H1 (cell line): ENCODE measurements around the gene ZNF219. TPM values are rescaled to one million over a fixed set of nuclear protein-coding genes. Genes with fewer than 3 reads are reported as not detected.

ENCODE experiments used
- CTCF ChIA-PET: fragments of 300-600 bp; sonication (Branson Sonifier 250); formaldehyde crosslinking; loops from one replicate; lab custom pipeline; 2021; ENCODE audit not compliant: partially characterized antibody; lab: Charles Lee
- POLR2A ChIA-PET: fragments of 300-600 bp; sonication (Branson Sonifier 250); formaldehyde crosslinking; loops from one replicate; lab custom pipeline; 2021; ENCODE audit warnings: inconsistent platforms; ENCODE audit not compliant: partially characterized antibody; lab: Charles Lee
- DNase-seq, 2 experiments: peaks; one replicate each; pipeline versions ENCODE4 v3.0.0 to v3.0.0-alpha.2; 2010 to 2022; ENCODE audit warnings: low spot score in 2 of 2, low read depth in 1 of 2, mixed read lengths in 1 of 2
- FAIRE-seq: peaks from 2 replicates; lab custom pipeline; 2011; peaks lifted over from hg19 to GRCh38; lab: Jason Lieb, UNC
- H2AFZ ChIP-seq: 2 replicates; pipeline ENCODE4 v1.8.1; 2012; ENCODE audit warnings: low read length, inconsistent platforms
- H2AK5ac ChIP-seq: 2 replicates; pipeline ENCODE4 v1.6.1; 2013; ENCODE audit warnings: low read depth, low read length
- H2BK120ac ChIP-seq: replicated peaks from 2 replicates; pipeline ENCODE3; 2013; ENCODE audit warnings: low read depth, low read length, inconsistent platforms
- H2BK12ac ChIP-seq: 2 replicates; pipeline ENCODE4 v1.6.1; 2013; ENCODE audit warnings: low read depth, low read length
- H2BK15ac ChIP-seq: 2 replicates; pipeline ENCODE4 v1.6.1; 2013; ENCODE audit warnings: low read length
- H2BK20ac ChIP-seq: 2 replicates; pipeline ENCODE4 v1.6.1; 2013; ENCODE audit warnings: low read length
- H2BK5ac ChIP-seq: 2 replicates; pipeline ENCODE4 v1.6.1; 2013; ENCODE audit warnings: low read depth, low read length
- H3K14ac ChIP-seq: 2 replicates; pipeline ENCODE4 v1.6.1; 2013; ENCODE audit warnings: inconsistent platforms; ENCODE audit not compliant: insufficient read length
- H3K18ac ChIP-seq: 2 replicates; pipeline ENCODE4 v1.6.1; 2013; ENCODE audit warnings: low read length; ENCODE audit errors: extremely low read depth
- H3K23ac ChIP-seq: 2 replicates; pipeline ENCODE4 v1.6.1; 2013; ENCODE audit warnings: inconsistent platforms; ENCODE audit not compliant: insufficient read length
- H3K23me2 ChIP-seq: 2 replicates; pipeline ENCODE4 v1.6.1; 2013; ENCODE audit warnings: low read depth, low read length
- H3K27ac ChIP-seq: 2 replicates; pipeline ENCODE4 v1.6.1; 2011; ENCODE audit warnings: low read depth, low read length, inconsistent platforms
- H3K27me3 ChIP-seq, 4 experiments: replicated peaks in 1 of 4; 1 replicate in 1 of 4; 2 replicates in 3 of 4; pipeline versions ENCODE4 v1.6.1 to v1.8.1; 2011 to 2013; ENCODE audit warnings: low read length in 3 of 4, mild to moderate bottlenecking in 3 of 4, inconsistent platforms in 2 of 4, mixed read lengths in 2 of 4, moderate library complexity in 1 of 4; ENCODE audit not compliant: control insufficient read depth in 3 of 4, insufficient read depth in 3 of 4; ENCODE audit errors: extremely low read depth in 1 of 4
- H3K36me3 ChIP-seq, 4 experiments: 2 replicates each; pipeline versions ENCODE4 v1.6.1 to v1.8.1; 2011 to 2013; ENCODE audit warnings: mild to moderate bottlenecking in 4 of 4, low read length in 3 of 4, moderate library complexity in 2 of 4, control low read depth in 1 of 4, inconsistent platforms in 1 of 4; ENCODE audit not compliant: insufficient read depth in 4 of 4, control insufficient read depth in 2 of 4
- H3K4ac ChIP-seq: replicated peaks from 2 replicates; pipeline ENCODE3; 2013; ENCODE audit warnings: low read length, low read depth, mixed read lengths, inconsistent platforms; ENCODE audit not compliant: insufficient read length
- H3K4me1 ChIP-seq, 4 experiments: replicated peaks in 1 of 4; 1 replicate in 1 of 4; 2 replicates in 3 of 4; pipeline versions ENCODE4 v1.6.1 to v1.8.1; 2011 to 2013; ENCODE audit warnings: low read length in 3 of 4, inconsistent platforms in 2 of 4, mixed read lengths in 1 of 4; ENCODE audit not compliant: insufficient read depth in 4 of 4, control insufficient read depth in 3 of 4
- H3K4me2 ChIP-seq, 2 experiments: 2 replicates each; pipeline versions ENCODE4 v1.6.1 to v1.8.1; 2011 to 2013; ENCODE audit warnings: low read depth in 2 of 2, low read length in 2 of 2, control low read depth in 1 of 2, inconsistent platforms in 1 of 2, mild to moderate bottlenecking in 1 of 2; ENCODE audit not compliant: insufficient read depth in 1 of 2
- H3K4me3 ChIP-seq, 4 experiments: fragments of 200-600, 300-600 bp in 1 of 4; sonication (generic), shearing (Covaris generic), sonication (Bioruptor Twin) in 1 of 4; 2 replicates each; pipeline versions ENCODE4 v1.5.1 to v1.8.1; 2011 to 2016; ENCODE audit warnings: low read length in 4 of 4, low read depth in 3 of 4, control low read depth in 2 of 4, inconsistent platforms in 2 of 4, mild to moderate bottlenecking in 2 of 4, mixed read lengths in 1 of 4, moderate library complexity in 1 of 4; ENCODE audit not compliant: insufficient read depth in 2 of 4; ENCODE audit errors: extremely low read depth in 1 of 4
- H3K56ac ChIP-seq: replicated peaks from 2 replicates; pipeline ENCODE3; 2013; ENCODE audit warnings: low read depth, mild to moderate bottlenecking, mixed read lengths, low read length, inconsistent platforms; ENCODE audit not compliant: insufficient read length
- H3K79me1 ChIP-seq: 2 replicates; pipeline ENCODE4 v1.6.1; 2013; ENCODE audit warnings: low read depth, low read length, control low read depth
- H3K79me2 ChIP-seq, 2 experiments: 2 replicates each; pipeline versions ENCODE4 v1.6.1 to v1.8.1; 2012 to 2013; ENCODE audit warnings: low read length in 2 of 2, mild to moderate bottlenecking in 2 of 2, inconsistent platforms in 1 of 2; ENCODE audit not compliant: insufficient read depth in 2 of 2, control insufficient read depth in 1 of 2
- H3K9ac ChIP-seq, 4 experiments: replicated peaks in 1 of 4; 1 replicate in 1 of 4; 2 replicates in 3 of 4; pipeline versions ENCODE4 v1.6.1 to v1.8.1; 2011 to 2013; ENCODE audit warnings: low read depth in 3 of 4, low read length in 3 of 4, control low read depth in 2 of 4, mild to moderate bottlenecking in 2 of 4, moderate library complexity in 2 of 4, inconsistent platforms in 1 of 4; ENCODE audit errors: extremely low read depth in 1 of 4
- H3K9me3 ChIP-seq, 2 experiments: 2 replicates each; pipeline versions ENCODE4 v1.6.1 to v1.8.1; 2012 to 2013; ENCODE audit warnings: mild to moderate bottlenecking in 2 of 2, moderate library complexity in 2 of 2, control low read depth in 1 of 2, inconsistent platforms in 1 of 2, low read depth in 1 of 2, low read length in 1 of 2, mixed read lengths in 1 of 2; ENCODE audit not compliant: insufficient read depth in 2 of 2
- H4K20me1 ChIP-seq, 2 experiments: replicated peaks in 1 of 2; 2 replicates each; pipeline versions ENCODE3 to v1.8.1; 2011 to 2013; ENCODE audit warnings: inconsistent platforms in 2 of 2, low read length in 2 of 2, mild to moderate bottlenecking in 1 of 2; ENCODE audit not compliant: insufficient read depth in 2 of 2, control insufficient read depth in 1 of 2
- H4K5ac ChIP-seq: 2 replicates; pipeline ENCODE4 v1.6.1; 2013; ENCODE audit warnings: low read length, low read depth, mixed read lengths, inconsistent platforms; ENCODE audit not compliant: insufficient read length
- H4K8ac ChIP-seq: 2 replicates; pipeline ENCODE4 v1.8.0; 2013; ENCODE audit warnings: mild to moderate bottlenecking, moderate library complexity, low read length, inconsistent platforms; ENCODE audit not compliant: insufficient read depth; ENCODE audit errors: extremely low read depth
- H4K91ac ChIP-seq: replicated peaks from 2 replicates; pipeline ENCODE3; 2013; ENCODE audit warnings: low read length, mixed read lengths, inconsistent platforms; ENCODE audit not compliant: insufficient read length
- CBX8 ChIP-seq: fragments of 300-800, 300-1000 bp; sonication (generic); IDR thresholded peaks from 2 replicates; pipeline ENCODE4 v1.7.1; 2016; ENCODE audit warnings: low read depth, low read length, borderline replicate concordance
- CREB1 ChIP-seq: IDR thresholded peaks from 2 replicates; pipeline ENCODE4 v1.6.1; 2012; ENCODE audit warnings: inconsistent platforms
- CTBP2 ChIP-seq: IDR thresholded peaks from 2 replicates; pipeline ENCODE4 v1.7.0; 2011; ENCODE audit warnings: borderline replicate concordance, mild to moderate bottlenecking, moderate library complexity, mixed read lengths, low read length; ENCODE audit not compliant: insufficient read depth, insufficient read length
- FOSL1 ChIP-seq: IDR thresholded peaks from 2 replicates; pipeline ENCODE4 v1.6.1; 2011; ENCODE audit warnings: mild to moderate bottlenecking, low read depth, low read length, moderate library complexity; ENCODE audit not compliant: insufficient read depth
- MAFK ChIP-seq: IDR thresholded peaks from 2 replicates; pipeline ENCODE4 v1.6.1; 2012; ENCODE audit warnings: low read depth, mild to moderate bottlenecking, improper control_type of control experiment, low read length
- RAD21 ChIP-seq, 2 experiments: IDR thresholded peaks in 1 of 2; conservative IDR thresholded peaks in 1 of 2; 2 replicates each; pipeline ENCODE4 v1.6.1; 2011; ENCODE audit warnings: low read depth in 2 of 2, low read length in 2 of 2, improper control_type of control experiment in 1 of 2, inconsistent platforms in 1 of 2, mild to moderate bottlenecking in 1 of 2, moderate library complexity in 1 of 2
- RXRA ChIP-seq: IDR thresholded peaks from 2 replicates; pipeline ENCODE4 v1.6.1; 2011; ENCODE audit warnings: low read depth, mild to moderate bottlenecking, low read length, moderate library complexity; ENCODE audit not compliant: insufficient read depth
- SIRT6 ChIP-seq: IDR thresholded peaks from one replicate; pipeline ENCODE4 v1.7.1; 2012; ENCODE audit warnings: low read length, inconsistent platforms
- TBP ChIP-seq: IDR thresholded peaks from 2 replicates; pipeline ENCODE4 v1.6.1; 2011; ENCODE audit warnings: low read depth, low read length, improper control_type of control experiment
- WGBS, 2 experiments: shearing (Covaris generic) in 1 of 2; methylation state at CpG; one replicate each; pipeline versions ENCODE4 v1.1.6 to v1.1.7; 2013 to 2015; ENCODE audit warnings: low lambda C conversion rate in 2 of 2, mixed read lengths in 2 of 2, inconsistent platforms in 1 of 2, low coverage in 1 of 2, missing lambda C conversion rate in 1 of 2; ENCODE audit not compliant: insufficient replicate concordance in 2 of 2, insufficient coverage in 1 of 2, insufficient read length in 1 of 2; ENCODE audit errors: extremely low coverage in 1 of 2, missing lambda C conversion rate in 1 of 2; 5-methylcytosine and 5-hydroxymethylcytosine counted together
- polyA plus RNA-seq, 7 experiments: library from polyadenylated mRNA; depleted of rRNA in 3 of 7; stranded (reverse) in 5 of 7; unstranded in 2 of 7; fragments of >200 nt in 5 of 7; fragments of 200-250 nt in 2 of 7; gene quantifications; 1 replicate in 5 of 7; 2 replicates in 1 of 7; 4 replicates in 1 of 7; pipeline versions ENCODE4 v1.2.1 to v1.2.3, GENCODE V29; 2011 to 2013; ENCODE audit warnings: missing spikeins in 2 of 7, mixed read lengths in 2 of 7
- total RNA-seq: library from RNA; stranded (reverse); fragmentation: NEBNext Ultra II Directional; extraction: Animal tissue kit (Norgen Biotek cat#: 25700); gene quantifications from 2 replicates; pipeline ENCODE4 v1.2.1, GENCODE V29; 2021
- TF ChIP-seq, protein P1 (sequence below): IDR thresholded peaks from 2 replicates; pipeline ENCODE4 v1.6.1; 2012; ENCODE audit warnings: inconsistent platforms
- TF ChIP-seq, protein P2 (sequence below): IDR thresholded peaks from 2 replicates; pipeline ENCODE4 v1.6.1; 2012; ENCODE audit warnings: inconsistent platforms

ZNF219 gene
- total and polyA plus RNA-seq, 2 of the 8 experiments (the other 6 are each of a cell fraction or from before 2014, with no cell fraction given): 113 to 160 TPM

DNA sequence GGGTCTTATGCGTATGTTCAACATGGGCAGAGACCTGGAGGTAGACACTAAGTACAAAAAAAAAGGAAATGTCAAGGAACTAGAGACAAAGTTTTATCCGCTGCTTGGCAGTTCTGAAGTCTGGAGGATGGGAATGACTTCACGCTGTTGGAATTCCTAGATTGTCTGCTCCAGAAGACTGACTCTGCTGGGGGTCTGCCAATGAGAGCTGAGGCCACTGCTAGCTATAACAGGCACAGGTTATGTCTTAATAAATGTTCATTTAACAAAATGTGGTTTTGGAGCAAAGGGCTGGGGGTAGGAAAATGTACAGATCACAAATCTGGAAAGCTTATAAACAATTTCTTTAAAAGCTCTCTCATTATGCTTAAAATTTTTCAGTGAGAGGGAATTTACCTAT lies 35.0 kb downstream of the ZNF219 start:
- peaks cover 0 to 2% (median 0%) of the 10 kb centered on the region in 4 experiments; a peak in 2 of 7 replicates for H3K4me1 ChIP-seq
- no peaks in the 10 kb centered on the region for H3K79me1 ChIP-seq
- CTCF ChIA-PET: interaction anchor here (0.7 to 3.0 kb wide), 9 partner anchors 8 to 51 kb away, joined by 3 to 12 read pairs (median 4); no protein-coding TSS in a partner anchor
- no peak overlapping the region for H3K23ac ChIP-seq
- POLR2A ChIA-PET: interaction anchor here (3.7 kb wide), 1 partner anchor 8 kb away, joined by 17 read pairs; no protein-coding TSS in a partner anchor
- no peak overlapping the region for H2BK15ac ChIP-seq
- H3K4me2 ChIP-seq: no peak overlapping the region
- H2BK5ac ChIP-seq: no peak overlapping the region
- H2BK12ac ChIP-seq: no peak overlapping the region
- H3K27me3 ChIP-seq: no peaks in the 10 kb centered on the region; a peak in 2 of 7 replicates
- no peak overlapping the region for H4K91ac ChIP-seq
- no peak overlapping the region for H2BK20ac ChIP-seq
- TF ChIP-seq, protein P1, sequence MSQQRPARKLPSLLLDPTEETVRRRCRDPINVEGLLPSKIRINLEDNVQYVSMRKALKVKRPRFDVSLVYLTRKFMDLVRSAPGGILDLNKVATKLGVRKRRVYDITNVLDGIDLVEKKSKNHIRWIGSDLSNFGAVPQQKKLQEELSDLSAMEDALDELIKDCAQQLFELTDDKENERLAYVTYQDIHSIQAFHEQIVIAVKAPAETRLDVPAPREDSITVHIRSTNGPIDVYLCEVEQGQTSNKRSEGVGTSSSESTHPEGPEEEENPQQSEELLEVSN: no peak
- TF ChIP-seq CTBP2 (no peak), MAFK (no peak), CREB1 (no peak), CBX8 (no peak), RXRA (no peak), SIRT6 (no peak), FOSL1 (no peak), TBP (no peak), RAD21 (IDR thresholded peaks at IDR 0.05 in 1 of 2, conservative IDR thresholded peaks at IDR 0.05 in 1 of 2; ENCODE audit: low read depth in 2 of 2, low read length in 2 of 2) (no peak)
- TF ChIP-seq, protein P2, sequence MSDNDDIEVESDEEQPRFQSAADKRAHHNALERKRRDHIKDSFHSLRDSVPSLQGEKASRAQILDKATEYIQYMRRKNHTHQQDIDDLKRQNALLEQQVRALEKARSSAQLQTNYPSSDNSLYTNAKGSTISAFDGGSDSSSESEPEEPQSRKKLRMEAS: no peak
- H3K79me2 ChIP-seq: no peaks in the 10 kb centered on the region
- no peak overlapping the region for H2AFZ ChIP-seq
- no peak overlapping the region for H3K14ac ChIP-seq
- no peaks in the 10 kb centered on the region for H4K20me1 ChIP-seq
- 76% methylated on average over 3 of the region's 3 CpGs; no CpG with 5 or more reads in 1 of the 2 experiments for WGBS, 2 experiments
- H3K9me3 ChIP-seq: no peaks in the 10 kb centered on the region
- no peak overlapping the region for H3K18ac ChIP-seq
- H4K8ac ChIP-seq: no peak overlapping the region
- no peak for DNase-seq
- FAIRE-seq: no peak
- H3K36me3 ChIP-seq: no peaks in the 10 kb centered on the region
- no peak overlapping the region for H2BK120ac ChIP-seq
- H4K5ac ChIP-seq: no peak overlapping the region
- no peak overlapping the region for H3K4ac ChIP-seq
- no peak overlapping the region for H3K27ac ChIP-seq
- no peak overlapping the region for H3K9ac ChIP-seq
- H3K56ac ChIP-seq: no peak overlapping the region
- no peak overlapping the region for H2AK5ac ChIP-seq
- no peaks in the 10 kb centered on the region for H3K23me2 ChIP-seq
- H3K4me3 ChIP-seq: no peak overlapping the region
